Measurements from ENCODE around the gene PDZD2.

DNA sequence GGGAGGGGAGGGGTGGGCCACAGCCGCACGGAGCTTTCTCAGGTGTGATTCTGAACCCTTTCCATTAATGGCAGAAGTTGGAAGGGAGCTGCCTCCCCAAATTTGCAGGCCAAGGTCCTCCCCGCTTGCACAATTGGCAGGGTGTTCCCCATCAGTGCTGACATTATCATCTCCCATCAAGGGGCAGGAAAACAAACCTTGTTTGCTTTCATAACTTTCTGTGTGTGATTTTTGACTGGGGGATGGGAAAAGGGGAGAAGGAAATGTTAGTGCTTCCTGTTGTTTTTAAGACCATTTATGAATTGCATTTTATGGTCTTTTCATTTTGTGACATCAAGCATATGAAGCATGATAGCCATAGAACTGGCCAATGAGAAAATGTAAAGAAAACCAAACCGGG lies 292.9 kb downstream of the PDZD2 start:
- TF ChIP-seq CTCF (conservative IDR thresholded peaks at IDR 0.05) (no peak), EZH2 (IDR thresholded peaks at IDR 0.05; ENCODE audit: low read depth) (no peak)

Data from PC-9 (cell line).